ENCODE results near the gene NALCN.

DNA sequence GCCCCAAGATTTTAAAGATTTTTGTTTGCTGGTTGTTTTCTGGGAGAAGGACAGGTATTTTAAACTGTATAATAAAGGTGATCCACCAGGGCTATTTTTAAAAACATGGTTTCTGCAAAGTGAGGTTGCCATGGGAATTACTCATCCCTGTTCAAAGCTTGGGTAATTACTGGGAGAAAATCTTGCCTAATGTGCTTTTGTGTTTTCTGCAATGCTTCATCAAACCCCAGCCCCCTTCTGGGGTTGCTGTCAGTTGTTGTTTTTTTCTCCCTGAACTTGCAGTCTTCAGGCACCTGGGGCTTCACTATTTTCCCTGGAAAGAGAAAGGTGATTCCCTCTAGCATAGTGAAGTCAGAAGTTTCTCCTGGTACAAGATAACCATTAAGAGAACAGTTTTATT is 277.2 kb downstream of the NALCN start:
- no peak for TF ChIP-seq EP300 (IDR thresholded peaks at IDR 0.05; ENCODE audit: borderline replicate concordance)
- TF ChIP-seq YY1 (IDR thresholded peaks at IDR 0.05; ENCODE audit: low read depth) = no peak
- no peak for TF ChIP-seq TEAD4 (IDR thresholded peaks at IDR 0.05)
- TF ChIP-seq, protein P1, sequence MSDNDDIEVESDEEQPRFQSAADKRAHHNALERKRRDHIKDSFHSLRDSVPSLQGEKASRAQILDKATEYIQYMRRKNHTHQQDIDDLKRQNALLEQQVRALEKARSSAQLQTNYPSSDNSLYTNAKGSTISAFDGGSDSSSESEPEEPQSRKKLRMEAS (IDR thresholded peaks at IDR 0.05) = no peak
- TF ChIP-seq NFIC (IDR thresholded peaks at IDR 0.05) = no peak
- TF ChIP-seq TCF12 (IDR thresholded peaks at IDR 0.05; ENCODE audit: low read depth) = no peak
- TF ChIP-seq CEBPB (IDR thresholded peaks at IDR 0.05) = no peak
- TF ChIP-seq, protein P2, sequence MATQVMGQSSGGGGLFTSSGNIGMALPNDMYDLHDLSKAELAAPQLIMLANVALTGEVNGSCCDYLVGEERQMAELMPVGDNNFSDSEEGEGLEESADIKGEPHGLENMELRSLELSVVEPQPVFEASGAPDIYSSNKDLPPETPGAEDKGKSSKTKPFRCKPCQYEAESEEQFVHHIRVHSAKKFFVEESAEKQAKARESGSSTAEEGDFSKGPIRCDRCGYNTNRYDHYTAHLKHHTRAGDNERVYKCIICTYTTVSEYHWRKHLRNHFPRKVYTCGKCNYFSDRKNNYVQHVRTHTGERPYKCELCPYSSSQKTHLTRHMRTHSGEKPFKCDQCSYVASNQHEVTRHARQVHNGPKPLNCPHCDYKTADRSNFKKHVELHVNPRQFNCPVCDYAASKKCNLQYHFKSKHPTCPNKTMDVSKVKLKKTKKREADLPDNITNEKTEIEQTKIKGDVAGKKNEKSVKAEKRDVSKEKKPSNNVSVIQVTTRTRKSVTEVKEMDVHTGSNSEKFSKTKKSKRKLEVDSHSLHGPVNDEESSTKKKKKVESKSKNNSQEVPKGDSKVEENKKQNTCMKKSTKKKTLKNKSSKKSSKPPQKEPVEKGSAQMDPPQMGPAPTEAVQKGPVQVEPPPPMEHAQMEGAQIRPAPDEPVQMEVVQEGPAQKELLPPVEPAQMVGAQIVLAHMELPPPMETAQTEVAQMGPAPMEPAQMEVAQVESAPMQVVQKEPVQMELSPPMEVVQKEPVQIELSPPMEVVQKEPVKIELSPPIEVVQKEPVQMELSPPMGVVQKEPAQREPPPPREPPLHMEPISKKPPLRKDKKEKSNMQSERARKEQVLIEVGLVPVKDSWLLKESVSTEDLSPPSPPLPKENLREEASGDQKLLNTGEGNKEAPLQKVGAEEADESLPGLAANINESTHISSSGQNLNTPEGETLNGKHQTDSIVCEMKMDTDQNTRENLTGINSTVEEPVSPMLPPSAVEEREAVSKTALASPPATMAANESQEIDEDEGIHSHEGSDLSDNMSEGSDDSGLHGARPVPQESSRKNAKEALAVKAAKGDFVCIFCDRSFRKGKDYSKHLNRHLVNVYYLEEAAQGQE (IDR thresholded peaks at IDR 0.05; ENCODE audit: low read depth) = no peak
- no peak for TF ChIP-seq ZBTB7A (IDR thresholded peaks at IDR 0.05; ENCODE audit: low read depth)
- no peak for TF ChIP-seq FOXM1 (IDR thresholded peaks at IDR 0.05; ENCODE audit: borderline replicate concordance, low read depth)
- no peak for TF ChIP-seq RAD21 (IDR thresholded peaks at IDR 0.05; ENCODE audit: low read depth)
- TF ChIP-seq EGR1 (IDR thresholded peaks at IDR 0.05) = no peak

Data from Ishikawa (cell line).